Measurements from ENCODE around the gene SCYL3.
"Not testable (repeated sequence)": the region's sequence is repeated elsewhere in the genome, so short reads cannot be mapped to it uniquely, and the experiment has no call there.

The SCYL3 gene

DNA sequence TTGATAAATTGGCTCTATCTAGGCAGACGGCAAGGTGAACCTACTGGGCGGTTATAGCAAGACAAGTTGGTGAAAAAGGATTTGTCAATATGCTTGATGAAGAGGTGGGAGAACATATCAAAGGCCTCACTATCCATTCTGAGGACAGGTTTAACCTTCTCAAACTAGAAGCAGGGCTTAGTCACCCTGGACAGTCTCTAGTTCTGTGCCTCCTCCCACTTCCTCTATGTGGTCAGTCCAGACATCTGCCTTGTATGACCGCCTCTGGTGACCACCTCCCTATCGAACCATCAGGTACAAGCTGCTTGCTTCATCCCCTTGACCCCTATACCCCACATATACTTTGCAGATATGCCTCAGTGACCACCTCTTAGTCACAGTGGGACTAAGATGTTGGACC, 2.3 kb upstream of the SCYL3 start:
- no peak for DNase-seq

DNA sequence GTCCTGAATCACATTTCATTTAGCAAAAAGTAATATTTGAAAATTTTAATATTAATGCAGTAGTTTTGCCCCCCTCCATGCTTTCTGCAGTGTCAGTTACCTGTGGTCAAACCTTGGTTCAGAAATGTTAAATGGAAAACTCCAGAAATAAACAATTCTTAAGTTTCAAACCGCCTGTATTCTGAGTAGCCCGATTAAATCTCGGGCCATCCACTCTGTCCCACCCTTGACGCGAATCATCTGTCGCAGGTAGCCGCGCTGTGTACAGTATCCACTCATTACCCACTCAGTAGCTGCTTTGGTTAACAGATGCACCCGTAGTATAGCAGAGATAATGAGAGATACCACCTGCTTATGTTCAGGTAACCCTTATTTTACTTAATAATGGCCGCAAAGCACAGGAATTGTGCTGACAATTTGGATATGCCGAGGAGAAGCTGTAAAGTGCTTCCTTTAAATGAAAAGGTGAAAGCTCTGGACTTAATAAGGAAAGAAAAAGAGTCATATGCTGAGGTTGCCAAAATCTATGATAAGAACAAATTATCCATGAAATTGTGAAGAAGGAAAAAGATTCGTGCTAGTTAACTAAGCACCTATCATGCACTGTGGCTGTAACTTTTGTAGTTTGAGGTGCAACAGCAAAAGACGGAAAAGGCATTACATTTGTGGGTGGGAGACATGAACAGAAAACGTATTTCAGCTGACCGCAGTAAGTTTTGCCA, 889 bp upstream of the SCYL3 start:
- DNase-seq = no peak

DNA sequence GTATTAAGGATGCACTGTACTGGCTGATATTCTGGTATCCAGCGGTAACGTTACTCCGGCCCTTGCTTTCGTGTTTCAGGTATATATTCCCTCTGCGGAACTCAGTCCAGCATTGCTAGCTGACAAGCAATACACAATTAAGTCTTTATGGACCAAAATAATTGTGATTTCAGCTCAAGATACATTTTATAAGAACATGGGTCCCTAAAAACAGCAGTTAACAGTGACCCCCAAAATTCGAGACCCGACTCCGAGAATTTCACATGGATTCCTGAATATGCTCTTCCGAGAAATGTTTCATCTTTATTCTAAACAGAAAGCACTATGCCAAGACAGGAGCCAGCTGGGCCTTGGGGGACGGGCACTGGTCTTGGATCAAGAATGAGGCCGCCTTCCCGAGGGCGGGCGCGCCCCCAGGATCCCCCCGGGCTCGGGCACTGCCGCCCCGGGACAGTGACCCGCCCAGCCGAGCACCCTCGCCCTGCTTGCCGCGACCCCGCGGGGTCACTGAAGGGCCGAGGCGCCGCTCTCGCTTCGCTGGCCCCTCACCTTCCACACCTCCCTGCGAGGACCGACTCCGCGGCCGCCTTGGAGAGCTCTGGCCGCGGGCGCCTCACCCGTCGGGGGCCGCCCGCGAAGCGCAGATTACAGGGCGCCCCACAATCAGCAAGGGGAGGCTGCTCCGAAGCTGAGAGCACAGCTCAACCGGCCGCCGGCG, 610 bp downstream of the SCYL3 start:
- DNase-seq = no peak

DNA sequence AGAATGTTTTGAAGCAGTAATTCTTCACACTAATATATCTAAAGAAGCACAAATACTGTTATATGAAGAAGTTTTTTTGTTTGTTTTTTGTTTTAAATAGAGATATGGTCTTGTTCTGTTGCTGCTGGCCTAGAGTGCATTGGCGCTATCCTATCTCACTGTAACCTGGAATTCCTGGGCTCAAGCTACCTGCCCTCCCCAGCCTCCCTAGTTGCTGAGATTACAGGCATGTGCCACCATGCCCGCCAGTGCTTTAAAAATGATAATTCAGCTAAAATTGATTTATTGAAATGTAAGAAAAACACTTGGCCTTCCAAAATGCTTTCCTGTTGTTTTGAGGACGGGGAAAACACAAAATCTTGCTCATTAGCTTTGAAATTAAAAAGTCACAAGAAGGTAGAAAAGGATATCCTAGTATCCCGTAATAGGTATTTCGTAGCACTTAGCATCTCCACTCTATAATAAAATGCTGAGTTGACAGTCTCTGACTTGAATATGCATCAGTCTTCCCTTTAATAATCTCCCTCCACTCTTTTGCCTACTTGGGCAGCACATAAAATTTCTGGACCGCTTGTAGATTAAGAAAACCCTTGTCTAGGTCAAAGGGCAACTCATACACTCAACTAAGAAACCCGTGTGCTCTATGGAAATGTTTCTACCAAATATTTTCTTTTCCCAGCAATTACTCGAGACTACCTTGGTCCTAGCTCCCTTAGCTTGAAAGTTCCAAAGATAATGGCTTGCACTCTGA, 1.3 kb downstream of the SCYL3 start:
- no peak for DNase-seq

DNA sequence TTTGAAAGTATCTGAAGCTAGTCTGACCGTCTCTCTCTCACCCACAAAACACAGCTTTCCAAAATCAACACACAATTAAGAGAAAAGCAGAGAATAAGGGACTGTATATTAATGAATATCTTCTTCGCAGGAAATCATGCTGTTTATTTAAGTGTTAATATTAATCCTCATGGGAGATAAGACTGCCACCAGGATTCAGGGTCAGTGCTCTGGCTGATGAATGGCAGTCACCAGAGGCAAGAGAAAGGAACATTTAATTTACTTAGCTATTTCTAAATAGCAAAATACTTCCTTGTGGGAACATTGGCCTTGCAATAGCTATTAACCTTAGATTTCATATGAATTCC, 2.2 kb downstream of the SCYL3 start:
- DNase-seq = no peak

DNA sequence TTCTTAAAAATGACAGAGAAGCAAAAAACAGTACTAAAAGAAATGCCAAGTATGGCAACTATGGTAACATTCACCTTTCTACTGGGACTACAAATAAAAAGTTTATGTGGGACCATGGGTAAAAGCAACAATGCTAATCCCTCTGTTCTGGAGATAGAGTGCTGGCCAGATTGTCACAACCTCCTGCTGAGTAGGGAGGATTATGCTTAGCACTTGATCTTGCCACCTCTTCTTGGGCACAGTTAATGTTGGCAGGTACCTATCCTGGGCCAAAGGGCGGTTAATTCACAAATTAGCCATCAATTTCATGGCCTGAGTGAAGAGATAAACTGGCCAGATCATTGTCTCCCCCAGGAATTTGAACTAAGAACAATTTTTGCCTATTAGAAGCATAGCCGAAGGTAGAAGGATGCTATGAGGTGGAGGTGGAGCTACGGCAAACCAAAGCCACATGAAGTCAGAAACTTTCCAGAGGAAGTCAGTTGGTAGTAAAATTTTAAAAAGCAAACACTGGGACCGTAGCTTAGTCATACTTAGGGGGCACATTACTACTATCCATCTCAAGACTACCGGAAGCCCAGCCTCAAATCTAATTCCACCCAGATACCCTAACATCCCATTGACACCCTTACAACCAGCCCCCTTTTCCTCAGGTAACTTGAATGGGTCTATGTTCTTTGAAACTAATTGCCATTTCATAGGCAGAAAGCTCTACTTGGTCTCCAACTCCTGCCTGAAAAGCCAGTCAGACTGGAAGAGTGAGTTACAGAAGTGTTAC, 2.7 kb downstream of the SCYL3 start:
- DNase-seq = no peak

DNA sequence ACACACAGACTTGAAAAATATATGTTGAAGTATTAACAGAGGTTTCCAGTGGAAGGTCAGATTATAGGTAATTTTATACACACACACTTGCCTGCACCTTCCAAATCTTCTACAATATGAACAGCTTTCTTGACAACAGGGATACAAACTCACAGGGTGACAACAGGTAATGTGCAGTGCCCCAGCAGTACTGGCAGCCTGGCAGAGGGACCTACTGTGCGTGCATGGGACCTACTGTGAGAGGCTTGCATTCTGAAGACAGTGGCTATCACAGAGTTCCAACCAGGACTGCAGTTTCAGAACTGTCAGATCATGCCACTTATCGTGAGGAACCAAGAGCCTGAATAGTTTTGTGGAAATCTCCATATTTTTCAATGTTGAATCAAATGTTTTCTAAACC, 3.8 kb downstream of the SCYL3 start:
- DNase-seq = no peak

DNA sequence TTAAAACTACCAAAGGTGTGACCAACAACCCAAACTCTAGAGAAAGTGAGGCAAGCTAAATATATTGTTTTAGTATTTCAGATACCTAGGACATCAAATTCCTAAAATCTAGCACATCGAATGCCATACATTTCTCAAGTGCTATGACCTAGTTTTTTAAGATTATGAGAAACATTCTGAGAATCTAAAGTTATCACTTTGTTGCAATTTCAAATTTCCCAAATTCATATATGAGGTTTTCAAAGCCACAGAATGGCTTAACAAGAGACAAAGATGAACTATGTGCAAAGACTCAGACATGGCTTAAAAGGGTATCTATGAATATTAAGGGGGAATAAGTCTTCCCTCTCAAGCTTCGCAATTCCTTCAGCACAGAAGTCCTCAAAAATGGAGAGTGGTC, 6.8 kb downstream of the SCYL3 start:
- no peak for DNase-seq

DNA sequence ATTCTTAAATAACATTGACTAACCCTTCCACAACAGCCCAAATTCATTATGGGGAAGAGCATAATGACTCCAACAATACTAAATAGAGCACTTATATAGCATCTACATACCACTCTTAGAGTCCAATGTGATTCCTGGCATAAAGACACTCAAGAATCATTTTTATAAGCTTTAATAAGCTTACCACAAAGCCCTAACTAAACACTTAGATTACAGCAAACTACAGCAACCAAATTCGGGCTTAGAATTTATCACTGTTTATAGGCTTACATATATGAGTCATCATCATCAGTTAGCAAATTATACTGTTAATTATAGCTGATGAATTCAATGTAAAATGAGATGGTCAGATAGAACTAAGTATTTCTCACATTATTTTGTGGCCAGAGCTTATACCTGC, 7.3 kb downstream of the SCYL3 start:
- DNase-seq = no peak

DNA sequence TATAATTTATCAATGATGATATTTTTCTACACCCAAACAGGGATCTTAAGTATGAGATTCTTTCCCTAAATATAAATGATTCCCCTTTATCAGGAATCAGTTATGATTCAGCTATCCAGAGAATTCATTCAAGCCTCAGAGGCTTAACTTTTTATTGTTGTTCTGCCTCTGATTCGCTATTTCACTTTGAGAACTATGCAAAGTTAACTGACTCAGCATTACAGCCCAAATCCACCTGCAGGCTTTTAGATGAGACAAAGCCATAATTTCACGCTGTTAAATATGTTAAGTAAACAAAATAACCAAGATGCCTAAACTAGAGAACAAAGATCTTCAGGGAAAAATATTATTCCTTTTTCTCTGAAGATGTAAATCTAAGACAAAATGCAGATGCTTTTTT, 8.5 kb downstream of the SCYL3 start:
- DNase-seq = no peak

DNA sequence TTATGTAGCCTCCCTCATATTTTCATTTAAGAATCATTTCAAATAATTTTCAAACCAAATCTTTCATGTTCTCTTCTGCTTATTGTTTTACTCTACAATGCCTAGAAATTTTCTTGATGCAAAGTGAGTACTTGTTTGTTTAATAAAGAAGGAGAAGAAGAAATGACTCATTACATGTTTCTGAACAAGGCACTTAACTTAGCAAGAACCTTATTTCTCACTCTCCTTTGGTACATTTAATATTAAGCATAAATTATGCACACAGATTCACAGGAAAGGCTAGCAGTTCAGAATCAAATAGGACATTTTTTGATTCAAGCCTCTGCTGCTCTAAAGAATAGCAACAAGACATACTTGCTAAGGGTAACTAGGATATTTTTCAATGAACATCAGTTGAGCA, 9.1 kb downstream of the SCYL3 start:
- no peak for DNase-seq

DNA sequence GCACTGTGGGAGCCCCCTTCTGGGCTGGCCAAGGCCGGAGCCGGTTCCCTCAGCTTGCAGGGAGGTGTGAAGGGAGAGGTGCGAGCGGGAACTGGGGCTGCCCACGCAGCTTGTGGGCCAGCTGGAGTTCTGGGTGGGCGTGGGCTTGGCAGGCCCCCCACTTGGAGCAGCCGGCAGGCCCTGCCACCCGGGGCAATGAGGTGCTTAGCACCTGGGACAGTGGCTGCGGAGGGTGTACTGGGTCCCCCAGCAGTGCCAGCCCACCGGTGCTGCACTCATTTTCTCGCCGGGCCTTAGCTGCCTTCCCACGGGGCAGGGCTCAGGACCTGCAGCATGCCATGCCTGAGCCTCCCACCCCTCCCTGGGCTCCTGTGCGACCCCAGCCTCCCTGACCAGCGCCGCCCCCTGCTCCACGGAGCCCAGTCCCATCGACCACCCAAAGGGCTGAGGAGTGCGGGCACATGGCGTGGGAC, 11.6 kb downstream of the SCYL3 start:
- DNase-seq = no peak

DNA sequence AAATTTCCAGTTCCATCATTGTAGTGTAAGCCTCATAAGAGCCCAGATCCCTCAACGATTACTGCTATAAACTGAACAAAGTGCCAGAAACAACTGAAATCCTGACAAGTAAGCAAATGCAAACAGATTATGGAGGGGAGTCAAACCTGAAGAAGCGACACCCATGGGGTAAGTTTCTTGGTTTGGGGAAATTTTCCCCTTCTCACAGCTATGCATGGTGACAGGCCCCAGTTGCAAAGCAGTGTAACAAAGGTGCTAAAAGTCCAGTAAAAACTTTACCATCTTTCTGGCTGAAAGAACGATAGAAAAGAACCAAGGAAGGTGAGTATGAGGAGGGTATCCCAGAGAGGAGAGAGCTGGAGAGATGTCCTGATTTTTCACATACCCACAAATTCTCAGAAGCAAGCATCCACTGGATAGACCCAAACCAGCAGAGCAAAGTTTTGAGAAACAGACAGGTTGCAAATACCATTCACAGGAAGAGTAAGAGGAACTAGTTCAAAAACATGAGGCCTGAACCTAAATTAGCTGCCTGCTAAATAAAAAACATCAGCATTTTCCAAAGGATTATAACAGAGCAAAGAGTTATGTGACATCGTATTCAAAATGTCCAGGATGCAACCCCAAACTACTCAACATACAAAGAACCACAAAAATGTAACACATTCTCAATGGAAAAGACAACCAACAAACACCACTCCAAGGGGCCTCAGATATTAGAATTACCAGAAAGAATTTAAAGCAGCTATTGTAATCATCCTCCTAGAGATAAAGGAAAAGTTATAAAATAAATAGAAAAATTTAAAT, 14.5 kb downstream of the SCYL3 start:
- no peak for DNase-seq

DNA sequence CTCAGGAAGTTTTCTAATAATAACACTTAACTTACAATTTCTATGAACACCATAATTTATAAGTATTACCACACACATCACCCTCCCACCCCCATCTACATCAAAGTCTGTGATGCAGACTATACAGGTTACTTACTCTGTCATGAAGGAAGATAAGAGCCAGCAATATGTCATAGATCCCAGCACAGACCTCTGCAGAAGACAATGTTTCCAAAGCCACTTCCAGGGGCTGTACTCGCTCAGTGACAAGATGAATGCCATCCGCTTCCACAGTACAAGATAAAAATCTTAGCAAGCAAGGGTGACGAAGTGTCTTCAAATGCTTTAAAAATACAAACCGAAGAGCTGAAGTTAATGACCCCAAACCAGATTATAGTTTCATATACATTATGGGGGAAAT, 15.2 kb downstream of the SCYL3 start:
- no peak for DNase-seq

DNA sequence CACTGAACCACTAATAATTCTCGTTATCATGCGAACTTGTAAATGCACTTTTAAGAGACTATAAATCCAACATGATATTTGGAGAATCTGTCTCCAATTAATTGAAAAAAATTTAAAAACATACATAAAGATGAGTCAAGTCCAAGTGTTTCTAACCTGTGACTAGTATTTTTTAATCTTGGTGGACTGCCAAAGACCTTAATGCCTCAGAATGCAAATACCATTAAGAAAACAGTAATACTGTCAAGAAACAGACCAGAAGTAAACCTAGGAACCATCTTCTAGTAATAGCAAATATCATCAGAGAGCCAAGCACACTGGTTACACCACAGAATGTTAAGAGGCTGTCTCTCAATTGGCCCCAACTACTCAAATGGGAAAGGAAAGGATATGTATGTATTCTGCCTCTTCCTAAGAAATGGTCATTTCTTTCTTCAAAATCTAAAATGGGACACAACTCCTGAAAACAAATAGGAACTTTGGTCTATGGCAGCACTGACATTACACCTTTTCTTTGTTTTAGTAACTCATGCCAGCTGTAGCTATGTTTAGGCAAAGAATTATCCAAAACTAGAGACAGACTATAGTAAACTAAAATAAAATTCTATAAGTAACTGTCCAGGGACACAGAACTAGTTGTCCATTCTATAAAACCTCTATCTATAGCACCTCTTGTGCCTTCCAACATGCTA, 15.8 kb downstream of the SCYL3 start:
- DNase-seq = no peak

DNA sequence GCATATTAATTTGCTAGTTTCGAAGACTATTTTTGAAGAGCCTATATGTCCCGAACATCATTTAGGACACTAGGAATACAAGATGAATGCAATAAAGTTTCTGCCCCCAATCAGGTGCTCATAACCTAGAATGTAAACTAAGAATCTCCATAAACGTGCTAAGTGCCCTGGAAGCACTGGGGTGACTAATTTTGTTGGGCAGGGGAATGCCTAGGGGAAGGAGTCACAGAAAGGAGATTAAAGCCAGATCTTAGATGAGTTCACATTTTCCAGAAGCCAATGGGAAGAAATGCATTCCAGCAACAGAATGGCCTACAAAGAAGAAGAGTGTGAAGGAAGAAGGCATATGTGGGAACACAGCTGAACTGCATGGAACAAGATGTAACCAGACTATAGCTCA, 19.5 kb downstream of the SCYL3 start:
- no peak for DNase-seq

DNA sequence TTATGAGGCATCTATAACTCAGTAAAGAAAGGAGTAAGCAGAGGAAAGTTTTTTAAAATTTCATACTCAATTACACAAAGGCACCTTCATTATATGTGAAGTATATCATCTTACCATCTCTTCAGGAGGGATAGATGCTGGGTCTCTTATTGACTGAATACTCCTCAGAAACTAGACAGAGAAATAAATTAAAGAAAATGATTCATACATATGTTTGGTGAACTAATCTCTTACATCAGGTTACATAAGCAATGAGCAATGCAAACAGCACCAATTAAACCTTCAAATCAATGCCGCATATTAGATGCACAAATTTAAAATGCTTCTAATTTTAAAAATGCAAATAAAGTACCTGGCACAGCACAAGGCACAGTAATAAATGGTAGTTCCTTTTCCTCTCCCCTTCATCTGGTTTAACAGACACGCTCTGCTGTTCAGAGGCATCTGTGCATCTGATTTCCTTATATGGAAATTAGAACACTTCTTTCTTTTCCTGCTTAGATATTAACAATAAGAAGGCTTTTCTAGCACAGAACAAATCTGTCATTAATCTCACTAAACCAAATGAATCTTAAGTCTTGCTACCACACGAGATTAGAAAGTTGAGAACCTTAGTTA, 20.0 kb downstream of the SCYL3 start:
- DNase-seq = no peak

DNA sequence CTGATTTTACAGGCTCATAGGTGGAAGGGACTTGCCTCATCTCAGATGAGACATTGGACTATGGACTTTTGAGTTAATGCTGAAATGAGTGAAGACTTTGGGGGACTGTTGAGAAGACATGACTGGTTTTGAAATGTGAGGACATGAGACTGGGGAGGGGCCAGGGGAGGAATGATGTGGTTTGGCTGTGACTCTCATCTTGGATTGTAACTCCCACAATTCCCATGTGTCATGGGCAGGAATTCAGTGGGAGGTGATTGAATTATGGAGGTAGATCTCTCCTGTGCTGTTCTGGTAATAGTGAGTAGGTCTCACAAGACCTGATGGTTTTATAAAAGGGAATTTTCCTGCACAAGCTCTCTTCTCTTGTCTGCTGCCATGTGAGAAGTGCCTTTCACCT, 20.8 kb downstream of the SCYL3 start:
- no peak for DNase-seq

DNA sequence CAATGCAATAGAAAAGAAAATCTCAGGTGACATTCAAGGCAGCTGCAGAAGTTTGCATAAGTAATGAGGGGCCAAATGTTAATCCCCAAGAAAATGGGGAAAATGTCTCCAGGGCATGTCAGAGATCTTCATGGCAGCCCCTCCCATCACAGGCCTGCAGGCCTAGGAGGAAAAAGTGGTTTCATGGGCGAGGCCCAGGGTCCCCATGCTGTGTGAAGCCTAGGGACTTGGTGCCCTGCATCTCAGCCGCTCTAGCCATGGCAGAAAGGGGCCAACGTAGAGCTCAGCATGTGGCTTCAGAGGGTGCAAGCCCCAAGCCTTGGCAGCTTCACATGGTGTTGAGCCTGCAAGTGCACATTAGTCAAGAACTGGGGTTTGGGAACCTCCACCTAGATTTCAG, 21.7 kb downstream of the SCYL3 start:
- not testable (repeated sequence) for DNase-seq

DNA sequence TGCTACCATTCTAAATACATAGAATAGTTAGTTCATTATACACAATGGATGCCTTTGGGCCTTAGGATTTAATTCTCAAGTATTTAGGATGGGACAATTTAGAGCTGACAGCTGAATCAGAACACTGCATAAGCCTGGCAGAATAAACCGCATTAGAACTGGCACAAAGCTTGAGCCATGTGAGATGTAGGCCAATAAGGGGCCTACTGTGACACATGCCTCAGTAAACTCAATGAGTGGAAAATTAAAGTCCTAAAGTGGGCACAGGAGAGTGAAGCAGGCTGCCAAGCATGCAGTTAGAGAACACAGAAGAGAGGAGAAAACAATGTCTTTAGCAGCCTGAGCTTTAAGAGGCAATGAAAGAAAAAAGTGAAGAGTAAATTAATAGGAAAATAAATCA, 24.3 kb downstream of the SCYL3 start:
- DNase-seq = no peak

DNA sequence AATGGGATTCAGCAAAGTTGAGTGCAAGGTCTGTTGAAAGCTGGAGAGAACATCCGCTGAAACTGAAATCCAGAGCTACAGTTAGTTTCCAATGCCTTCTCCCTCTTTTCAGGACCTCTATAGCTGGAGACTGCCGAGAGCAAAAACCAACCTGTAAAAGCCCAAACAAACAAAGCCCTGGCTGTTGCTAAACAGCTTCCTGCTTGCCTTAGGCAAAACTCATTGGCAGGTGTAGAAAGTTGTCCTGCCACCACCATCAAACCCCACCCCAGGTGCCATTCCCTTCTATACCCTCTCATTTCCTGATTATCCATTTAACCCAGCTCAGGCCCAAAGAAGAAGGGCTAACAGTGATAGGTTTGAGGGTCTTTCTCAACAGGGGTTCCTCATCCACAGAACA, 24.7 kb downstream of the SCYL3 start:
- no peak for DNase-seq

All from NCI-H2171 (cell line).